HK-2 (cell line): Measurements from ENCODE around the gene FBXO47.
"Not testable (repeated sequence)": the region's sequence is repeated elsewhere in the genome, so short reads cannot be mapped to it uniquely, and the experiment has no call there.

Source experiments
- DNase-seq: peaks from one replicate; pipeline ENCODE4 v3.0.0-alpha.2; 2018; ENCODE audit not compliant: unreplicated experiment

Gene FBXO47

GRCh38 chr17:38980490-38981217, 13.5 kb upstream of the FBXO47 start:
- DNase-seq, result no peak

- DNase-seq, result no peak
Observed at GRCh38 chr17:38978180-38978579, 11.0 kb upstream of the FBXO47 start.

- not testable (repeated sequence) for DNase-seq
Observed at GRCh38 chr17:38976187-38976551, 9.0 kb upstream of the FBXO47 start.

GRCh38 chr17:38970804-38971203, 3.6 kb upstream of the FBXO47 start:
- DNase-seq, result no peak

GRCh38 chr17:38970128-38970527, 2.9 kb upstream of the FBXO47 start:
- DNase-seq, result no peak

- no peak for DNase-seq
Observed at GRCh38 chr17:38969281-38969680, 2.1 kb upstream of the FBXO47 start.

- DNase-seq, result no peak
Observed at GRCh38 chr17:38961413-38961812, 5.8 kb downstream of the FBXO47 start.

GRCh38 chr17:38960402-38960801, 6.8 kb downstream of the FBXO47 start:
- DNase-seq, result no peak

GRCh38 chr17:38959508-38959907, 7.7 kb downstream of the FBXO47 start:
- DNase-seq, result no peak

GRCh38 chr17:38958756-38959155, 8.4 kb downstream of the FBXO47 start:
- DNase-seq, result no peak

GRCh38 chr17:38958326-38958725, 8.9 kb downstream of the FBXO47 start:
- no peak for DNase-seq

GRCh38 chr17:38953800-38954199, 13.4 kb downstream of the FBXO47 start:
- DNase-seq, result not testable (repeated sequence)

GRCh38 chr17:38947189-38947588, 20.0 kb downstream of the FBXO47 start:
- DNase-seq, result no peak

GRCh38 chr17:38943607-38944006, 23.6 kb downstream of the FBXO47 start:
- no peak for DNase-seq

- DNase-seq, result no peak
Observed at GRCh38 chr17:38942696-38943334, 24.4 kb downstream of the FBXO47 start.

GRCh38 chr17:38940404-38940803, 26.8 kb downstream of the FBXO47 start:
- no peak for DNase-seq

GRCh38 chr17:38939987-38940386, 27.2 kb downstream of the FBXO47 start:
- DNase-seq, result no peak

- not testable (repeated sequence) for DNase-seq
Observed at GRCh38 chr17:38933962-38934361, 33.2 kb downstream of the FBXO47 start.

- not testable (repeated sequence) for DNase-seq
Observed at GRCh38 chr17:38930782-38931181, 36.4 kb downstream of the FBXO47 start.

- no peak for DNase-seq
Observed at GRCh38 chr17:38926293-38927070, 40.7 kb downstream of the FBXO47 start.

GRCh38 chr17:38925263-38925995, 41.8 kb downstream of the FBXO47 start, which contains the start of gene LASP1NB:
Gene LASP1NB, plus strand, starts transcription at chr17:38925614.
- DNase-seq, result no peak
